K562 treated with DMSO at 1 percent for 12 hours (cell line): ENCODE data around the gene SNED1. TPM values are rescaled to one million over a fixed set of nuclear protein-coding genes. Genes with fewer than 3 reads are reported as not detected.

ENCODE experiments used
- total RNA-seq: library from RNA; unstranded; fragments of 300-600 nt; gene quantifications from 2 replicates; pipeline ENCODE4 v1.2.3, GENCODE V29; 2022; ENCODE audit not compliant: insufficient read depth

The SNED1 gene
- total RNA-seq: 0.17 TPM in 1 of 2 replicates, not detected in the other

DNA sequence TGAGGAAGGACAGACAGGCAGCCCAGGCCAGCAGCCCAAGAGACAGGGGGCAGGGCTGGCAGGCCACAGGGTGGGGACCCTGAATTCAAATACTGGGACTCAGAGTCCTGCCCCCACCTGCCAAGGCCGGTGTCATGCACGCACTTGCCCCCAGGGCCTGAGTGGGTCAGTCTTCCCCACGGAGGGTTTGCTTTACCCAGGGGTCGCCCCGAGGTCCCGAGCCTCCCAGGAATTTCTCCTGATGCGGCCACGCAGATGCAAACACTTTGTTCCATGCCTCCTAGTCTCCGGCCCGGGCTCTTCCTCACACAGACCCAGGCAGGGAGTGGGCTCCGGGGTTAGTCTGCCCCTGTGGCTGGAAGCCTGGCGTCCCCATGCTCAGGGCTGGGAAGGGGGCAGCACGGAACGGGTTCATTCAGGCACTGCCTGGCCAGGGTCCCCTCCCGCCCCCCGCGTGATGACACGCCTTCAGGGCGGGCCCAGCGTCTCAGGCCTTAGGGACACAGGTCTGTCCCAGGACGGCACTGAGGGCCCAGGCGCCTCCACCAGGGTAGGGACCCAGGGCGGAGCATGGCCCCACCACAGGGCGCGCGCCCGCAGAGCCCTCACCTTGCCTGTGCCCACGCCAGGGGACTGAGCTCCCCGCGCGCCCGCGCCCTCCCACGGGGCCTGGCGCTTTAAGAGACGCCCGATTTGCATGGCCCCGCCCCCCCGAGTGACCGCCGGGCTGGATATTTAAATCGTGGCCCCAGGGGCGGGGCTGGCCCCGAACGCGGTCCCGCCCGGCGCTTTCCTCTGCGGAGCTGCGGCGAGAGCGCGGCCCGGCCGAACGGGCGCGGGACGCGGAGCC is at the start of gene SNED1:
TSS of gene SNED1 (plus strand) at position 763 of the 850 bp plus-strand sequence. CDS start 220 bp downstream, outside the sequence.

DNA sequence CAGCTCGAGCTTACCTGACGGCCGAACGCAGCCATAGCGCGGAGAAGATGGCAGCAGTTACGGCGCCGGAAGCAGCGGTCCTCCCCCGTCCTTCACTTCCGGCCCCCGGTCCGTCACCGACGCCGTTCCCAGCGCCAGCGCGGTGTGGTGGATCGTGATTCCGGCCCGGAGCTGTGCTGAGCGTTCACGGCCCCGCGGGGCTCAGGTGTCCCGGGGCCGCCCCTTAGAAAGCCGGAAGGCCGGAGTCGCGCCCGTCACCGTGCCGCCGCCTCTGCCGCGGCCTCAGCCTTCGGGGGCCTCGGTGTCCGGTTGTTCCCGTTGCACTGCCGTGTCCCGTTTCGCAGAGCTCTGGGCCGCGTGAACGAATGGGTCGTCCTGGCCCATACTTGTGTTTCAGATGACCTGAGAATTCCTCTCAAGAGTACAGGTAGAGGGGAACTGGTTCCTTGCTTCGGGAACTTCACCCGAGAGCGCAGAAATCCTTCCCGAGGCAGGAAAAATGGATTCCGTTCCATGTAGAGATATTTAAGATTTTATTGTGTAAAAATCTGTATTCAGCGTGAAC is 103.9 kb downstream of the SNED1 start, which contains the start of gene MTERF4:
TSS of gene MTERF4 (minus strand) at position 49 of the 565 bp plus-strand sequence. CDS start at position 35, 14 bp downstream.

Other genes with a start within 250 kb of the SNED1 start
- gene KIF1A, start 178.4 kb upstream of the SNED1 start, total RNA-seq: 1.1 TPM in 1 of 2 replicates, not detected in the other
- not detected in 2 replicates for gene AGXT, start 129.8 kb upstream of the SNED1 start, total RNA-seq
- gene MAB21L4, start 102.5 kb upstream of the SNED1 start, total RNA-seq: not detected in 2 replicates
- gene CROCC2, start 92.3 kb upstream of the SNED1 start, total RNA-seq: not detected in 2 replicates
- 13.1 and 18.8 TPM in 2 replicates for gene MTERF4, start 103.7 kb downstream of the SNED1 start, total RNA-seq
- 4.0 and 15.7 TPM in 2 replicates for gene PASK, start 150.9 kb downstream of the SNED1 start, total RNA-seq
- gene PPP1R7, start 151.8 kb downstream of the SNED1 start, total RNA-seq: 54.1 and 92.5 TPM in 2 replicates
- 0.51 and 1.3 TPM in 2 replicates for gene ANO7, start 190.1 kb downstream of the SNED1 start, total RNA-seq